B cell (primary cell): ENCODE measurements around the gene ZNF598.

ENCODE experiments used
- EZH2 ChIP-seq: IDR thresholded peaks from 2 replicates; pipeline ENCODE4 v1.6.1; 2012; ENCODE audit warnings: borderline replicate concordance, low read depth, mild to moderate bottlenecking, moderate library complexity, low read length; ENCODE audit not compliant: insufficient read depth, poor library complexity, severe bottlenecking
- TF ChIP-seq, protein P1 (sequence below): fragments of 200-600 bp; IDR thresholded peaks from one replicate; pipeline ENCODE4 v1.8.0; 2022; ENCODE audit warnings: antibody characterized with exemption, mild to moderate bottlenecking

DNA sequence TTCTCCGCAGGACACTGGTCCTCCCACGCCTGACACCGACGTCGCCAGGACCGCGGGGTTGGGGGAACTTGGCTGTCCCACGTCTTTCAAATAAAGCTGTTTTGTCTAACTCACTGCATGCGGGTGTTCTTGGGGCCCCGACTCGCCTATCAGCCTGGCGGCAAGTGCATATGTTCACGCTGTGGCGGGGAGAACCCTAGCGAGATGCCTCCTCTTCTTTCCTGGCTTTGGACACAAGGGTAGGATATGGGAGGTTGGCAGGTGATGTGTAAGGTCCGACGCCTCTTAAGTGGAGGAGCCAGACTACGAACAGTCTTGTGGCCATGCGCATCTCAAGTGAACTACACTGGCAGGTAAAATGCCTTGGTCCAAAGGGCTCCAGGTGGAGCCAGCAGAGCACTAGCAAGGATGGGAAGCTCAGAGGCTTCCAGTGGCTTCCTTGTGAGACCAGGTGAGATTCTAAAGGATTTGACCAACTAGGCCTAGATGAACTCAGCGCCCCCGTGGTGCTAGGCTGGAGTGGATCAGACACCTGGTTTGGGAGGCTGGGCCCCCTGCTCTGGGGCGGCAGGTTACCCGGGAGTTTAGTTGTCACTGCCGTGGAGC, 44.1 kb downstream of the ZNF598 start:
- TF ChIP-seq, protein P1, sequence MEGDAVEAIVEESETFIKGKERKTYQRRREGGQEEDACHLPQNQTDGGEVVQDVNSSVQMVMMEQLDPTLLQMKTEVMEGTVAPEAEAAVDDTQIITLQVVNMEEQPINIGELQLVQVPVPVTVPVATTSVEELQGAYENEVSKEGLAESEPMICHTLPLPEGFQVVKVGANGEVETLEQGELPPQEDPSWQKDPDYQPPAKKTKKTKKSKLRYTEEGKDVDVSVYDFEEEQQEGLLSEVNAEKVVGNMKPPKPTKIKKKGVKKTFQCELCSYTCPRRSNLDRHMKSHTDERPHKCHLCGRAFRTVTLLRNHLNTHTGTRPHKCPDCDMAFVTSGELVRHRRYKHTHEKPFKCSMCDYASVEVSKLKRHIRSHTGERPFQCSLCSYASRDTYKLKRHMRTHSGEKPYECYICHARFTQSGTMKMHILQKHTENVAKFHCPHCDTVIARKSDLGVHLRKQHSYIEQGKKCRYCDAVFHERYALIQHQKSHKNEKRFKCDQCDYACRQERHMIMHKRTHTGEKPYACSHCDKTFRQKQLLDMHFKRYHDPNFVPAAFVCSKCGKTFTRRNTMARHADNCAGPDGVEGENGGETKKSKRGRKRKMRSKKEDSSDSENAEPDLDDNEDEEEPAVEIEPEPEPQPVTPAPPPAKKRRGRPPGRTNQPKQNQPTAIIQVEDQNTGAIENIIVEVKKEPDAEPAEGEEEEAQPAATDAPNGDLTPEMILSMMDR = no peak
- TF ChIP-seq EZH2 = no peak
